IMR-90 (cell line): Measurements from ENCODE around the gene BAIAP2. TPM values are rescaled to one million over a fixed set of nuclear protein-coding genes. Genes with fewer than 3 reads are reported as not detected.

Experiments
- ATAC-seq: fragments of 200-7000 bp; cut with Tn5 transposase; 2 replicates; pipeline ENCODE4 v1.9.1; 2020; ENCODE audit warnings: low read depth, mild to moderate bottlenecking, moderate library complexity
- BruUV-seq: library from RNA; stranded (reverse); fragments of 400-500 nt; replicated peaks from 2 replicates; lab custom pipeline; 2021; lab: Mats Ljungman, UMichigan
- CTCF ChIA-PET: fragments of 300-600 bp; formaldehyde crosslinking; extraction: SDS; loops from one replicate; lab custom pipeline; 2021; ENCODE audit warnings: antibody characterized with exemption; lab: Yijun Ruan, JAX
- POLR2A ChIA-PET: fragments of 300-600 bp; sonication (Branson Sonifier 250); formaldehyde crosslinking; loops from one replicate; lab custom pipeline; 2022; ENCODE audit warnings: antibody characterized with exemption; ENCODE audit not compliant: unreplicated experiment; lab: Charles Lee
- DNase-seq: peaks from one replicate; pipeline ENCODE4 v3.0.0; 2013
- H2AFZ ChIP-seq: replicated peaks from 2 replicates; pipeline ENCODE3; 2013; ENCODE audit warnings: low read length, mild to moderate bottlenecking; ENCODE audit not compliant: poor library complexity
- H2AK5ac ChIP-seq: 2 replicates; pipeline ENCODE4 v1.6.1; 2013; ENCODE audit warnings: low read depth, low read length, inconsistent platforms
- H2AK9ac ChIP-seq: replicated peaks from 2 replicates; pipeline ENCODE3; 2013; ENCODE audit warnings: mild to moderate bottlenecking, low read depth, low read length, moderate library complexity; ENCODE audit not compliant: poor library complexity
- H2BK120ac ChIP-seq: 2 replicates; pipeline ENCODE4 v1.6.1; 2013; ENCODE audit warnings: low read depth, low read length, inconsistent platforms
- H2BK15ac ChIP-seq: 3 replicates; pipeline ENCODE4 v1.6.1; 2013; ENCODE audit warnings: low read depth, low read length, inconsistent platforms
- H2BK20ac ChIP-seq: 2 replicates; pipeline ENCODE4 v1.6.1; 2013; ENCODE audit warnings: low read depth, mild to moderate bottlenecking, inconsistent platforms, low read length, moderate library complexity
- H2BK5ac ChIP-seq: 2 replicates; pipeline ENCODE4 v1.6.1; 2013; ENCODE audit warnings: mild to moderate bottlenecking, low read depth, low read length, inconsistent platforms; ENCODE audit not compliant: poor library complexity, severe bottlenecking
- H3K14ac ChIP-seq: replicated peaks from 2 replicates; pipeline ENCODE4 v1.6.1; 2013; ENCODE audit warnings: low read depth, low read length, inconsistent platforms
- H3K18ac ChIP-seq: 2 replicates; pipeline ENCODE4 v1.6.1; 2013; ENCODE audit warnings: low read depth, low read length, control low read depth
- H3K23ac ChIP-seq: 2 replicates; pipeline ENCODE4 v1.6.1; 2013; ENCODE audit warnings: low read depth, low read length, inconsistent platforms
- H3K27ac ChIP-seq: 2 replicates; pipeline ENCODE4 v1.5.1; 2013; ENCODE audit warnings: mild to moderate bottlenecking, control low read depth, low read length; ENCODE audit not compliant: insufficient read depth
- H3K27me3 ChIP-seq: 2 replicates; pipeline ENCODE4 v1.6.1; 2013; ENCODE audit warnings: low read length; ENCODE audit not compliant: control insufficient read depth, insufficient read depth
- H3K36me3 ChIP-seq: 2 replicates; pipeline ENCODE4 v1.6.1; 2013; ENCODE audit warnings: low read length, mixed read lengths; ENCODE audit not compliant: control insufficient read depth, insufficient read depth
- H3K4ac ChIP-seq: 2 replicates; pipeline ENCODE4 v1.6.1; 2013; ENCODE audit warnings: low read depth, low read length, inconsistent platforms
- H3K4me1 ChIP-seq: 2 replicates; pipeline ENCODE4 v1.6.1; 2013; ENCODE audit warnings: low read length, mixed read lengths; ENCODE audit not compliant: control insufficient read depth, insufficient read depth
- H3K4me2 ChIP-seq: 2 replicates; pipeline ENCODE4 v1.6.1; 2013; ENCODE audit warnings: low read depth, mild to moderate bottlenecking, control low read depth, low read length, moderate library complexity
- H3K4me3 ChIP-seq: 2 replicates; pipeline ENCODE4 v1.5.1; 2013; ENCODE audit warnings: low read depth, mild to moderate bottlenecking, control low read depth, low read length, moderate library complexity; ENCODE audit not compliant: insufficient read depth
- H3K56ac ChIP-seq: 2 replicates; pipeline ENCODE4 v1.6.1; 2013; ENCODE audit warnings: low read length, inconsistent platforms; ENCODE audit not compliant: insufficient read depth; ENCODE audit errors: extremely low read depth
- H3K79me1 ChIP-seq, 2 experiments: 2 replicates each; pipeline ENCODE4 v1.6.1; 2013; ENCODE audit warnings: low read length in 2 of 2, inconsistent platforms in 1 of 2, low read depth in 1 of 2
- H3K9ac ChIP-seq: 2 replicates; pipeline ENCODE4 v1.6.1; 2013; ENCODE audit warnings: low read depth, low read length, control low read depth
- H3K9me1 ChIP-seq: 2 replicates; pipeline ENCODE4 v1.6.1; 2013; ENCODE audit warnings: low read length, inconsistent platforms; ENCODE audit not compliant: insufficient read depth
- H3K9me3 ChIP-seq: 2 replicates; pipeline ENCODE4 v1.6.1; 2013; ENCODE audit warnings: low read length; ENCODE audit not compliant: control insufficient read depth, insufficient read depth
- H4K20me1 ChIP-seq: 2 replicates; pipeline ENCODE4 v1.6.1; 2013; ENCODE audit warnings: low read length, inconsistent platforms; ENCODE audit not compliant: insufficient read depth
- H4K5ac ChIP-seq: 2 replicates; pipeline ENCODE4 v1.6.1; 2013; ENCODE audit warnings: mild to moderate bottlenecking, low read depth, low read length, control low read depth
- H4K8ac ChIP-seq, 2 experiments: 2 replicates each; pipeline ENCODE4 v1.6.1; 2013; ENCODE audit warnings: low read depth in 2 of 2, low read length in 2 of 2, control low read depth in 1 of 2, inconsistent platforms in 1 of 2
- H4K91ac ChIP-seq: 2 replicates; pipeline ENCODE4 v1.6.1; 2013; ENCODE audit warnings: low read depth, low read length, inconsistent platforms; ENCODE audit not compliant: insufficient read depth
- CEBPB ChIP-seq: IDR thresholded peaks from 2 replicates; pipeline ENCODE4 v1.6.1; 2012; ENCODE audit warnings: low read depth, low read length, improper control_type of control experiment
- FOS ChIP-seq: fragments of 150-350 bp; IDR thresholded peaks from 2 replicates; pipeline ENCODE4 v1.6.1; 2016; ENCODE audit warnings: low read depth, low read length
- MAZ ChIP-seq: IDR thresholded peaks from 2 replicates; pipeline ENCODE4 v1.6.1; 2012; ENCODE audit warnings: low read depth, mild to moderate bottlenecking, low read length, improper control_type of control experiment, moderate library complexity, borderline replicate concordance
- NFE2L2 ChIP-seq: fragments of 150-350 bp; IDR thresholded peaks from 2 replicates; pipeline ENCODE4 v1.6.1; 2016; ENCODE audit warnings: low read depth, mild to moderate bottlenecking, low read length
- POLR2A ChIP-seq: IDR thresholded peaks from 2 replicates; pipeline ENCODE4 v1.6.1; 2012; ENCODE audit warnings: mild to moderate bottlenecking, low read depth, low read length
- RCOR1 ChIP-seq: IDR thresholded peaks from 2 replicates; pipeline ENCODE4 v1.6.1; 2012; ENCODE audit warnings: mild to moderate bottlenecking, low read length, improper control_type of control experiment; ENCODE audit not compliant: insufficient replicate concordance
- RFX5 ChIP-seq: IDR thresholded peaks from 2 replicates; pipeline ENCODE4 v1.8.0; 2012; ENCODE audit warnings: low read depth, mild to moderate bottlenecking, low read length, moderate library complexity
- USF2 ChIP-seq: fragments of 150-350 bp; IDR thresholded peaks from 2 replicates; pipeline ENCODE4 v1.6.1; 2017; ENCODE audit warnings: mild to moderate bottlenecking, antibody characterized with exemption, low read length, low read depth
- WGBS, 2 experiments: methylation state at CpG; one replicate each; pipeline versions ENCODE4 v1.1.5 to v1.1.7; 2013; ENCODE audit warnings: missing lambda C conversion rate in 2 of 2; ENCODE audit not compliant: insufficient read length in 1 of 2; ENCODE audit errors: extremely low coverage in 2 of 2; 5-methylcytosine and 5-hydroxymethylcytosine counted together
- dilution Hi-C: fragments of 300-500 bp; cut with HindIII; formaldehyde crosslinking; loops from one replicate; pipeline ENCODE4 v1.14.3; 2018; ENCODE audit warnings: low sequenced_read_pairs; ENCODE audit not compliant: unreplicated experiment
- in situ Hi-C: fragments of 300-500 bp; cut with MboI; formaldehyde crosslinking; loops from 3 replicates; pipeline ENCODE4 v1.14.3; 2019; ENCODE audit warnings: low sequenced_read_pairs, inconsistent platforms, mixed read lengths
- intact Hi-C: fragments of 100-400 bp; cut with micrococcal nuclease; formaldehyde crosslinking; loops from 2 replicates; pipeline ENCODE4 v1.10.0; 2022
- polyA plus RNA-seq, 3 experiments: library from polyadenylated mRNA; depleted of rRNA; stranded (reverse); fragments of >200 nt; gene quantifications; 2 replicates each; pipeline ENCODE4 v1.2.3, GENCODE V29; 2012; ENCODE audit warnings: low replicate concordance in 1 of 3
- total RNA-seq: library from RNA; depleted of rRNA; stranded (reverse); fragments of >200 nt; gene quantifications from 2 replicates; pipeline ENCODE4 v1.2.3, GENCODE V29; 2012

BAIAP2 gene
- total and polyA plus RNA-seq, 2 of the 4 experiments (the other 2 are of a cell fraction), result 18.3 to 32.6 TPM

DNA sequence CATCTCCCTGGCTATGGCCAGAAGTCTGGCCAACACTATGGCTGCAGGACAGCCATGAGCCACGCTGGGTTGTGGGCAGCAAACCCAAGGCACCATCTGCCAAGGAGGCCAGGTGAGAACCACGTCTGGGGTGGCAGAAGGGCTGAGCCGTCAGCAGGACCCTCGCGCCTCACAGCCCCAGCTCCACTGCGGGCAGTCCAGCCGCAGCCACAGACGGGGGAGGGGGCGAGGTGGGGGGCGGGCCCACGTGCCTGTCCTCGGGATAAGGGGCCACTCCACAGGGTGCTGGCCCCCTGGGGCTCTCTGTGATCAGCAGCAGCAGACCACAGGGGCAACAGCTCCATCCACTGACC, 6.5 kb upstream of the BAIAP2 start:
- intact Hi-C loops, result no loop called here
- Histone ChIP-seq H3K18ac (no peak overlapping the region), H4K5ac (no peak overlapping the region), H2BK5ac (no peak overlapping the region), H3K27ac (no peak overlapping the region), H3K4me1 (peaks cover 4% of the 10 kb centered on the region), H4K91ac (no peak overlapping the region), H3K9me3 (peaks cover 1% of the 10 kb centered on the region; the same call in 1 of the 2 replicates), H3K4ac (no peak overlapping the region), H4K8ac (no peak overlapping the region), H3K14ac (no peak overlapping the region), H4K20me1 (no peaks in the 10 kb centered on the region), H2AK5ac (no peak overlapping the region), H3K56ac (no peak overlapping the region), H3K9me1 (no peaks in the 10 kb centered on the region), H2AK9ac (peak overlapping the region; percentile 16), H2AFZ (no peak overlapping the region), H3K4me3 (no peak overlapping the region), H3K79me1 (peaks cover 0 to 7% of the 10 kb centered on the region in 2 experiments; a peak in 2 of 4 replicates), H3K36me3 (peaks cover 15% of the 10 kb centered on the region; the same call in 1 of the 2 replicates), H3K23ac (no peak overlapping the region), H3K27me3 (peaks cover 32% of the 10 kb centered on the region), H3K4me2 (no peak overlapping the region), H3K9ac (no peak overlapping the region), H2BK20ac (no peak overlapping the region), H2BK120ac (no peak overlapping the region), H2BK15ac (no peak overlapping the region)
- DNase-seq (no peak), ATAC-seq (no peak)
- in situ Hi-C loops, result no loop called here
- no TSS peak for BruUV-seq
- TF ChIP-seq MAZ (no peak), USF2 (no peak), POLR2A (no peak), CEBPB (no peak), RFX5 (no peak), RCOR1 (no peak), NFE2L2 (no peak), FOS (no peak)
- ChIA-PET CTCF (no interaction called here), POLR2A (no interaction called here)
- dilution Hi-C loops, result no loop called here
- WGBS, 2 experiments, result 0% methylated on average over 1 of the region's 12 CpGs; no CpG with 5 or more reads in 1 of the 2 experiments
